GM18907 (cell line): ENCODE data around the gene SMIM36.
"Not testable (repeated sequence)": the region's sequence is repeated elsewhere in the genome, so short reads cannot be mapped to it uniquely, and the experiment has no call there.

Experiments used
- ATAC-seq: cut with Tn5 transposase; IDR thresholded peaks from one replicate; pipeline ENCODE4 v1.9.1; 2021; ENCODE audit warnings: mild to moderate bottlenecking, moderate library complexity; ENCODE audit not compliant: unreplicated experiment

The SMIM36 gene

DNA sequence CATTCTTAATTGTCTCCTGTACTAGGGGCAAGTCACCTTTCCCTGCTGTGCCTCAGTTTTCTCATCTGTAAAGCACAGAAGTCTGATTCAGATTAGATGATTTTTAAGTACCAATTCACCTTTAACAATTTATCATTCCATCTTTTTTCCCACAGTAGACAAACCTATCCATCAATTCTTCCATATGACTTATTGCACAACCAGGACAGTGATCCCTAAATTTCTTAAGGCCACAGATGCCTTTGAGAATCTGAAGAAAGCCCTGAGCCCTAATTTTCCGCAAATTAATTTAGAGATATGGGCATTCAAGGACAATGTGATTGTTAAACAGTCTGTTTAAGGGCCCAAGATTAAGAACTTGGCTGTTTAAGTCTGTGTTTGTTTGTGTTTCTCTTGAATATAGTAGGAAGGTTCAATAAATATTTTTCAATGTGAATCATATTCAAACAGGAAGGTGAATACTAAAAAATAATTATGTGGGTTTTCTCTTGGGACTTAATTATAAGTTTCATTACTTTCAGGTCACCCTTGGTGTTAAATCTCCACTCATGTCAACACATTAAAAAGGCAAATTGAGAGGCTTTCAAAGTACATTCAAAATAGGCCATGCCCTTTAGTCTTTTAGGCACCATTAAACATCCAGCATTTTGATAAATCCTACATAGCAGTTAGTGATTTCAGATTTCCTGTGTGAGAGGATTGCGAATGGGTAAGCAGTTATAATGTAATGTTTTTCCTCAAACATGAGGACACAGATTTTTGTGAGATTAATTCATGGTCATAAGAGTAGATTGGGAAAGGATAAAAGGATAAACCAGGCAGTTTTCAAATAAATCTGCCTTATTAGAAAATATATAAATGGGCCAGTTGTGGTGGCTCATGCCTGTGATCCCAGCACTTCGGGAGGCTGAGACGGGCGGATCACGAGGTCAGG is 54.7 kb downstream of the SMIM36 start:
- ATAC-seq = no peak

DNA sequence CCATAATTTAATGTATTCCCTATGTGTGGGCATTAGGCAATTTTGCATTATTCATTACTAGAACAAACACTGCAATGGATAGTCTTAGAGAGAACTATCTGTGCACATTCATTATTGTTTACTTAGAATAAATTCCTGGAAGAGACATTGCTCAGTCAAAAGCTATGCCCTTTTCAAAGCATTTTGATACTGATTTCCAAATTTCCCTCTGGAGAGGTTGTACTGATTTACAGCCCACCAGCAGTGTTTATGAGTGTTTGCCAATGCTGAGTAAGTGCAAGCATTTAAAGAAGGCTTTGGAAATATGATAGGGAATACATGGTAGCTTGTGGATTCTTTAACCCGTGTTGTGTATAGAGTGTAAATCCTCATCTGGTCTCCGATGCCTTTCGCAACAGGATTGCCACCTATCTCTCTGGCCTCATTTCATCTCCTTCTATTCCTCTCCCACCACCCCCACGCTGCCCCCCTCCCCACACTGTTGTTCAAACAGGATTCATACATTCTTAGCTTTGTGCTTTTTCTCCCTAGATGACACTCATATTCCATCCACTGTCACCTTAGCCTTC is 56.3 kb downstream of the SMIM36 start:
- no peak for ATAC-seq

DNA sequence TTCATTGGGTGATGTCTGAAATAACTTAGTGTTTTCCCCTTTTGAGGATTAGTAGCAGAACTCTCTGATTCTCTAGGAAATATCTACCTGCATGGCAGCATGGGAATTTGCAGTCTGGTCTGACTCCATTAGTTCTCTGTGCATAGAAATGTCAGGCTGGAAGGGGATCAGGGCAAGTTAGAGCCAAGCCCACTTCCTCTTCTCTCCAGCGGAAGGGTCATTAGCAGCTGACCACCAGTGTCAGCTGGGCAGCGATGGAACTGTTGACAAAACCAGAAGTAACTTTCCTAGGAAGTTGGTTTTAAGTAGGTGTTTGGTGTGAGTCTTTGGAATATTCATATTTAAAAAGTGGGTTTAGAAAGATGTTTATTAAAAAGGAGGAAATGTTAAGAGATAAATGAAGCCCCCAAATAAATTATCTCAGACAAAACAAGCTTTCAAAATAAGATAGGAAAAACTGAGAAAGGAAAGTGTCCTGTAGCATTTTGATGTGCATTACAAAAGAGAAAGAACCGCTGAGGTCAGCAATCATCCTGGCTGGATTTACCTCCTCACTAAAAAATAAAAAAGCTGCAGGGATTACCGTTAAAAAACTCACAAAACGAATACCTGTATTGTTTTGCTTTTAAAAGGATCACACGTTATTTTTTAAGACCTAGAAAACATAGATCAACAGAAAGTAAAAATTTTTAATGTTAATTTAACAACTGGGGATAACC is 57.3 kb downstream of the SMIM36 start:
- no peak for ATAC-seq

DNA sequence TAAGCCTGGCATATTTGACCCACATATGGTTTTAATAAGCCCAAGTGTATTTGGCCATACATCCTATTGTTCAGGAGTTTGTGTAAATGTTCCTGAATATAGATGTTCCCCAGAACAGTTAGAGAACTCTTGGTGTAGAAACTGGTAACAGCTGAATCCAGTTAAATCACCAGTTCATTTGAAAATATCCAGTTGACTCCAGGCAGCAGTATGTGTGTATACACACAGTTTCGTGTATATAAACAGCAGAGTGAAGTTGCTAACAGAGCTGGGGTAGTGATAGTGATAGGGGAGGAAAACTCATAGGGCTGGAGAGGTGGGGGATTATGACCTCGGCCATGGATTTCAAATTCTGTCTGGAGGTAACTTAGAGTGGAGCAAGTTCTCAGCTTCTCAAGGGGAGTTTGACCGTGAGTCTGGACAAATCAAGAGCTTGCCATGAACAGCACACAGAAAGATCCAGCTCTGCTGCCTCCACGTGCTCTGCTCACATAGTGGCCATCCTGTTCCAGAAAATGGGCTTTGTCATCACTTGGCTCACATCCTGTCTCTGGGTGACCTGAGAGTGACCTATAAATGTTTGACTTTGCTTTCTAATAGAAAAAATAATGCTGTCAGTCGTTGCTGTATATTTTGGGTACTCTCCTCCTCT is 59.0 kb downstream of the SMIM36 start:
- peak; percentile 88 for ATAC-seq

GRCh38 chr17:55451758-55452138 is 59.5 kb downstream of the SMIM36 start:
- no peak for ATAC-seq

GRCh38 chr17:55451203-55451641 is 60.0 kb downstream of the SMIM36 start:
- no peak for ATAC-seq

DNA sequence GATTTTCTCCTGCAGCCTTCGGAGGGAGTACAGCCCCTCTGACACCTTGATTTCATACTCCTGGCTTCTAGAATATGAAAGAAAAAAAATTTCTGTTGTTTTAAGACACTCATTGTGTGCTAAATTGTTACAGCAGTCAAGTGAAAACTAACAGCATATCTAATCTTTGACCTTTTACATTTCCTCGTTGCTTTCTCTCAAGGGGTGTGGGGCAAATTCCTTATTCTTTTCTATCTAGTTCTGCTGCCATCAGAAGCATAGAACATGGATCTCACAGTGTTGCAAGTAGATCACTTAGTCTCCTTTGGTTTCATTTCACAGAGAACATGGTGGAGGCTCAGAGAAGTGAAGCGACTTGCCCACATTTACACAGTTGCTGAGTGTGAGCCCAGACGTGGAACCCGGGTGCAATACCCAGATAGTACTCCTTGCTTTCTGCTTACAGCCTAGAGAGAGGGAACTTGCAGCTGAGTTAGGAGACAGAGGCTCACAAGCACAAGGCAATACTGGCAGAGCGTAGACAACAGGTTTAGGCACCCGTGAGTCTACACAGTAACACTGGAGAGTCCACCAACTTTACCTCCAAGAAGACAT is 60.9 kb downstream of the SMIM36 start:
- no peak for ATAC-seq

DNA sequence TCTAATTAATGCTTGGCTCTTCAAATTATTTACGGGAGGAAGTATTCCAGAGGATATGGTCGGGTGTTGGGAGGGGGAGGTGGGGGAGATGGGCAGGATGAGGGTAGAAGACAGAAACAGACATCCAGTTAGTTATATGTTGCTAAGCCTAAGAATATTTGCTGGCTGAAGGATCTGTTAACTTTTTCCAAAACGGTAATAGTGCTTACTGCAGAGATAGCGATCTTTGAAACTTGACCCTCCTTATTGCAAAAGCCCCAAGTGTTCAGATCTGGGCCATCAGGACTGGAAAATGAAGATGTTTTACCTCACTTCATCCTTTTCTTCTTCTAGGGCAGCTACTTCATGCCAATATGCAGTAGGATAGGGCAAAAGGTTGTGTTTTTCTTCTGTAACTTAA is 62.6 kb downstream of the SMIM36 start:
- no peak for ATAC-seq

DNA sequence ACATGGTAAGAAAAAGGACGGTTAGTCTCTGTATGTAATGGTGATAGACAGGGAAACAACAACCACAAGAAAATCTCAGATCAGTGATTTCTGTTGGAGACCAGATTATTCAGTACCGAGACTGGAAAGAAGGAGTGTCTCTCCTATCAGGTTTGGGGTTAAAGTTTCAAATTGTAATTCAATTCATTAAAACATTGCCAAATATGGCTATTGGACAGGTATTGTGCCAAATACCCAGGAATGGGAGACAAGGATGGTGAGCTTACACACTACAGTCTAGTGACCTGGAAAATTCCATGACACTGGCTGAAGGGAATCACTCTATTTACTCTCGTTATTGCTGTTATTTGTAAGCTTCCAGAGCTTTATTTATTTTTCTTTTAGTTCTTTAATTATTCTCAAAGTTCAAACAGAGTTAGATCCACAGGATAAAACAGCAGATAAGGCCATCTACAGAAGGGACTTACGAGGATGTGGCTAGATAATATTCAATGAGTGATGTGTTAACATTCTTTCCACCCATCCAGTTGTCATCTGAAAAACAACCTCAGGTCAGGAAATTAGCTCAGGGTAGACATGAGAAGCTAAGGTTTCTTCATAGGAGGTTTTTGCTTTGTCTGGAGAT is 64.6 kb downstream of the SMIM36 start:
- ATAC-seq = no peak

DNA sequence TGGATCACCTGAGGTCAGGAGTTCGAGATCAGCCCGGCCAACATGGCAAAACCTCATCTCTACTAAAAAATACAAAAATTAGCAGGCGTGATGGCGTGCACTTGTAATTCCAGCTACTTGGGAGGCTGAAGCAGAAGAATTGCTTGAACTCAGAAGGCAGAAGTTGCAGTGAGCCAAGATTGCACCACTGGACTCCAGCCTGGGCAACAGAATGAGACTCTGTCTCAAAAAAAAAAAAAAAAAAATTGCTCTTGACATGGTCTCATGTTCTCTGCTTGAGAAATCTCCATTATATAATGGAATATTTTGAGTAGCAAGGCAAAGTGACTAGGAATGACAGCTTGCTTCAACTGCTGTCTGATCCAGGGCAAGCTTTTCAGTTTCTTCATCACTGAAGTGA is 65.2 kb downstream of the SMIM36 start:
- ATAC-seq = not testable (repeated sequence)

- ATAC-seq = peak; percentile 83
Measured at GRCh38 chr17:55444471-55445441, 66.5 kb downstream of the SMIM36 start.

- ATAC-seq = no peak
Measured at GRCh38 chr17:55443904-55444303, 67.3 kb downstream of the SMIM36 start.

GRCh38 chr17:55442953-55443683 is 68.1 kb downstream of the SMIM36 start:
- no peak for ATAC-seq

DNA sequence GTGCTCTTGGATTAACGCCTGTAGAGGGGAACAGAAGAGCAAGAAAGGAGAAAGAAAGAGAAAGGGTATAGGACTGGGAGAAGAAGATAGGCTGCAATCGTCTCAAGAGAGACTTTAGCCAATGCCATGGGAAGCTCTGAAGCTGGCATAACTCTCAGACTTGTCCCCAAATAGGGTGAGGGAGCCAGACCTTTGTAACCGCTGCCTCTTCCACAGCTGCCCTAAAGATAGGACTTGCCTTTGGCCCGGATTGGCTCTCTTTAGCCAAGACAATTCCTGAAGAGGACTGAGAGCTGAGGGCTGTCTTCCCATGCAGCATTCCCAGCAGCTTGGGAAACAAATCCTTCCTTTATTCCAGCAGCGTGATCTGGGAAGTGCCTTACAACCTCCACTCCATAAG is 68.8 kb downstream of the SMIM36 start:
- ATAC-seq = no peak

GRCh38 chr17:55441544-55441943 is 69.7 kb downstream of the SMIM36 start:
- no peak for ATAC-seq

DNA sequence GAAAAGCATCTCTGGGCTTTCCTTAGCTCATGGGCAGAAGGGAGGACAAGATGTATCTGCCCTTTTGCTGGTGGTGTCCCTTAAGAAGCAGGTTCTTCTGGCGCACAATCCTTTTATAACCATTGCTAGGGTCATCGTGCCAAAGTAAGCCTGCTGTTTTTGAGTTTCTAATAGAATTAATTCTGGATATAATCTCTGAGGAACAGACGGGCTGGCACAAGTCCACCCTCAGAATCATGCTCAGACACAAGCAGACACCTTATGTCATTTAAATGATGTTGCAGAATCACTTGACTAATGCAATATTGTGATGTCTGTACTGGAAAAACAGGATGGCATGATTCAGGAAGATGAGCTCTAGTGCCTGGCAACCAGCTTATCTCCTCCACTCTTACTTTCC is 70.9 kb downstream of the SMIM36 start:
- ATAC-seq = no peak

DNA sequence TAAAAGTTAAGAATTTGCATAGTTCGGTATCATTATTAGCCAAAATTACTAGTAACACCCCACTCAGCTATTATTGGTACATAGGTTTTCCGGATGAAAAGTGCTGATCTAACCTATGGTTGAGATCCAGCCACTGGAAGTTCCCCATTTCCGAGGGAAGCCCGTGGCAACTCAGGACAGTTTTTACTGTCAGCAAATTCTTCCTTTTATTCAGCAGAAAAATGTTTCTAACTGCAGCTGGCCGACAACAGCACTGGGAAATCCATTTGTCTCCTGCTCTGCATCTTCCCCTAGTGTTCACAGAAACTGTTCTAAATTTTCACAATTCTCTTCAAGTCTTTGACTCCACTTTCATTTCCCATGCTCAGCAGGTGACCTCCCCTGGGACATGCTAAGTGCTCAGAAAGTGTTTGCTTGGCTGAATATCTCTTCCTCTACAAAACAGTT is 74.1 kb downstream of the SMIM36 start:
- ATAC-seq = peak; percentile 73
